MM.1S (cell line): ENCODE data around the gene GPX4.

Experiments
- CTCF ChIP-seq: fragments of 300-600 bp; sonication (generic); IDR thresholded peaks from 2 replicates; pipeline ENCODE4 v1.5.1; 2016; ENCODE audit warnings: antibody characterized with exemption, low read length, mixed read lengths
- EZH2 ChIP-seq: fragments of 300-600 bp; sonication (generic); optimal IDR thresholded peaks from 2 replicates; pipeline ENCODE3; 2017; ENCODE audit warnings: low read depth, mild to moderate bottlenecking, antibody characterized with exemption, low read length, mixed read lengths
- EZH2phosphoT487 ChIP-seq: fragments of 300-600 bp; sonication (generic); IDR thresholded peaks from 2 replicates; pipeline ENCODE4 v1.6.1; 2018; ENCODE audit warnings: antibody characterized with exemption, low read length

- TF ChIP-seq CTCF = no peak
- no peak for TF ChIP-seq EZH2
- no peak for TF ChIP-seq EZH2phosphoT487
Observed at GRCh38 chr19:1072371-1073015, 31.3 kb upstream of the GPX4 start.
